ENCODE results near the gene PPID.
"Not testable (repeated sequence)": the region's sequence is repeated elsewhere in the genome, so short reads cannot be mapped to it uniquely, and the experiment has no call there.

Gene PPID

DNA sequence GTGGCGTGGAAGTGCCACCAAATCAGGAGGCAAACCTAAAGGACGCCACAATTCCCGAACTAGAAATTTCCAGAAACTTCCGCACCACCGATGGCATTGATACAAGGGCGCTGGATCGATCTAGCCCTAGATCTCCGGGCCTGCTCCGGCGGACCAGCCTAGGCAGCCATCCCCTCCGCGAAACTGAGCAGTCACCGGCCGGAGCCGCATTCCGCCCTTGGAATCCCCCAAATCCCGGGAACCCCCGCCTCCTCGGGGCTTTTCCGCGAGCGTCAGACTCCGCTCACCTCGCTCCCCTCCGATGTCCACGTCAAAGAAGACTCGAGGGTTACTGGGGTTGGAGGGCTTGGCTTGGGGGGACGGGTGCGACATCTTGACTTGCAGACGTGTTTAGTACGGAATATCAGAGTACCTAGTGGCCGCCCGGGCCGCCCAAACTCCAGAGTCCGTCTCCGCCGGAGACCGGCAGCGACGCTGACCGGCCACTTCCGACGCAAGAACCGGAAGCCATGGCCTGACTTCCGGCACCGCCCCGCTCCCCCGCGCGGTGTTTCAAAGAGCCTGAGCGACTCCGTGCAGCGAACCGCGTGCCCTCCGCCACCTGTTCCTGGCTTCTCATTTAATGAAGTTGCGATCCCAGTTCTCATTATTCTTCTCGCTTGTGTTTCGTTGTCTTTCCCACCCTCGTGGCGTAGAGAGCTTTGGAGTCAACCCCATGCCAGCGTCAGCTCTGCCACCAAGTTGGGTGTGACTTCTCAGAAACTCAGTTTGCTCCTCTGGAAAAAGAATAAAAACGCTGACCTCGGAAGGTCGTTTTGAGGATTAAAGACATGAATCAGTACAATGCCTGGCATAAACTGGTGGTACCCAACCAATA lies at the start of gene PPID:
PPID (minus strand) TSS at position 480 of the 877 bp plus-strand sequence; CDS start at position 372, 108 bp downstream.
- DNase-seq, result peak; percentile 82 to 83

DNA sequence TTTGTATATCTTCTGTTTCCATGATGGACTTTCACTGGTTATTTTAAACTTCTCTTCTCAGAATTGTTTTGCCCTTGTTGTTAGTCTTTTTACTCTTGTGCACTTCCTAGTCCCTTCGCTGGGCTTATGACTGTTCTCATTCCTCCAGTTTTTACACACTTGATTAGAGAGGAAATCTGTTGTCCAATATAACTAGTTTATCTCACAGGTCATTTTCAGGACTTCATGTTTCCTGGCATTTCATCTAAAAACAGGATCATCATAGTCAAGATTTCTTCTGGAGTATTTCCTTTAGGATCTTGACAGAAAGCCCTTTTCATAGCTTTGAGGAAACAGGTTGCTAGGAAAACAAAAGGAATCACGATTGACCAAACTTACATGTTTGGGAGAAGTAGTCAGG lies 48.6 kb upstream of the PPID start:
- DNase-seq, result no peak

DNA sequence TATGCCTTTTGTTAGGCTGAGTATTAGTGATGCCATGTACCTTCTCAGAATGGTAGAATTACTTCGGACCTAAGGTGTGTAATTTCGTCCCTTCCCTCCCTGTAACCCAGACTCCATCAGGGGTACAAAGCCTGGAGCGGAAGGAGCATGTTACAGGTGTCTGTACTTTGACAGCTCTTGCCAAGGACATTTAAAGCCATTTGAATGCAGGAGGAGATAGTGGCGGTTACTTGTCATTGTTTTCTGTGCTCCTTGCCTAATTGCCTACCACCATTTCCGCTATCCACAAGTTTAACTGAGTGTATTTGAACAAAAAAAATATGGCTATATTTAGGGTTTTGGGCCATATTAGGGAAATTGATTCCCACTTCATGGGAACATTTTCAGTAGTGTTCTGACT lies 47.5 kb upstream of the PPID start:
- no peak for DNase-seq

DNA sequence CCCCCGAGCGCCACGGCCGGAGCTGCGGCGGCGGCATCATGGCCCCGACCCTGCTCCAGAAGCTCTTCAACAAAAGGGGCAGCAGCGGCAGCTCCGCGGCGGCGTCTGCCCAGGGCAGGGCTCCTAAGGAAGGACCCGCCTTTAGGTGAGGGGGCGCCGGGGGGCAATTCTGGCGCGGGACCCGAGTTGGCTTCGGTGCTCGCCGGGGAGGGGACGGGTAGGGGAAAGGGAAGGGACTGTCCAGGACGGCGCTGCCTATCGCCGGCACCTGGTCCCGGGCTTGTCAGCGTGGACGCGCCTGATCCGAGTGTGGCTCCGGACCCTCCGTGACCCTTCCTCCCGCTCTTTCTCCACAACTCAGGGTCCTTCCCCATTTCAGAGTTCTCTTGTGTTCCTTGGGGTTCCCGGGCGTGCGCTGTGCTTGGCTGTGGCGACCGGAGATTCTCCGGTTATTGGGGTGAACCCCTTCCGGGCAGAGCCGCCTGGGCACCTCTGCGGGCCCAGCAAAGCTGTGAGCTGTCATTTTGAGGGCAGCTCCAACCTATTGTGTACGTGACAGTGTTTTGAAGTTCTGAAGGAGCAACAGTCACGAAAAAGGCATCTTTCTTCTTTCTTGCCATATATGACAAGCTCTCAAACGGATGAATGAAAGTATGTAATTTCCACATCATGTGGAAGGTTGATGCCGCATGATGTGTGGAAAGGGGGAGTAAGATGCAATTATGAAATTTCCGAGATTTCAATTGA lies 46.2 kb upstream of the PPID start:
- peak; percentile 38 to 48 for DNase-seq

DNA sequence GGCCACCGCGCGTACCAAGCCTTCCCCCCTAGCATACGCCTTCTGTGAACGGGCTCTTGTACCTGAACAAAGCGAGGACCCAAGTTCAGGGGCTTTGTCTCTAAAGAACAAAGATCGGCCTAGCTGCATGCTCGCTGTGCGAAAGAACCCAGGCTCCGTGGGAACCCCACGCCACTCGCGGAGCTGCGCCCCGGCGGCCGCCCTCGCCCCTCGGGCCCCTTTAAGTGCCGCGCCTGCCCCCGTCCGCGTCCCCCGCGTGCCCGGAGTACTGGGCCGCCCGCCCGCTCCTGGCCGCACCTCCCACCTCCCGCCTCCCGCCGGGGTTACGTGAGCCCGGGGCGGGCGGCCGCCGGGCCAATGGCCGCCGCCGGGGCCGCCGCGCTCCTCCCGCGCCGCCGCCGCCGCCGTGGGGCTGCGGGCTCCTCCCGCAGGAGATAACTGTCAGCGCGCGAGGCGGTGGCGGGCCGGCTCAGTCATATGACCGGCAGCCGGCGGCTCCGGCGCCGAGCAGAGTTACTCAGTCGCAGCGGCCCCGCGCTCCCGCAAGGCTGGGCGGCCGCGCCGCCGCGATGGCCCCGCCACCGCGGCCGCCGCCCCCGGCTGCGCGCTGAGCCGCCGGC lies 45.5 kb upstream of the PPID start, which contains the start of gene FNIP2:
FNIP2 (plus strand) TSS at position 472 of the 620 bp plus-strand sequence. CDS start 187 bp downstream, outside the sequence.
- peak; percentile 69 to 73 for DNase-seq

DNA sequence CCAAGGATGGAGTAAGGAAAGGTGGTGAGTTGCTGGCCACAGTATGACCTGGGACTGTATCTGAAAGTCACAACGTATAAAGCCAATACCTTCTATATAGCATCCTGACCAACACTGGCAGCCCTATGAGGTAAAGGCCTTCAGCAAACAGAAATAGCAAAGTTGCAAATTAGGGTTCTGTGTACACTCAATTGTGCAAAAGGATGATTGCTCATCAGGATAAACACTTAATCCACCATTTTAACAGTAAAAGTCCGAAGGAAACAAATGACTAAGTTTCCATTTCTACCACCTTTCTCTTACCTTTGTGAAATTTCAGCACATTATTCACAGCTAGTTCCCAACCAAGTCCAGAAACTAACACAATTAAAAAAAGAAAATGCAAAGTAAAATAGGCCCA lies 44.3 kb upstream of the PPID start:
- no peak for DNase-seq

DNA sequence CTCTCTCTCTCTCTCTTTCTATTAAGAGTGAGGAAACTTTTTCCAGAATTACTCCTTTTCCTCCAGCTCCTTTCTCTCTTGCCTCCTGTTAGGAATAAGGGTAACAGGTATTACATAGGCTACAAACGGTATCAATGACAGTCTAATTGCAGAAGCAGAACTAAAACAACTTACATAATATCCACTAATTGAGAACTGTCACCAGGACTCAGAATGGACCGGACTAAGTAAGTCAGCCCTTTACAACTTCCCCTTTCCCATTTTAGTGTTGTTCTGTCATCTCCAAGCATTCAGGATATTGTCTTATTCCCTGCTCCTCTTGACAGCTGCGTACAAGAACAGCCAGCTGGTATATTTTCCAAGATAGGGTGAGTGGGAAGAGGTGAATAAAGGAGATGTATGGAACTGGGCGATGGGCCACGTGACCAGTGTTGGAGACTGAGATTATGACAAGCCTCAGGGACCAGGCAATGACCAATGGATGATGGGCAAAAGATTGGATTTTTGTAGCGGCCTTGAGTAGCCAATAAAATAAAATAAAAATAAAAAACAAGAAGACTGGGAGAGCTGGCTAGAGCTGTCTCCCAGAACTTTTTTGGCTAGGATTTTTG lies 43.3 kb upstream of the PPID start:
- DNase-seq, result no peak

DNA sequence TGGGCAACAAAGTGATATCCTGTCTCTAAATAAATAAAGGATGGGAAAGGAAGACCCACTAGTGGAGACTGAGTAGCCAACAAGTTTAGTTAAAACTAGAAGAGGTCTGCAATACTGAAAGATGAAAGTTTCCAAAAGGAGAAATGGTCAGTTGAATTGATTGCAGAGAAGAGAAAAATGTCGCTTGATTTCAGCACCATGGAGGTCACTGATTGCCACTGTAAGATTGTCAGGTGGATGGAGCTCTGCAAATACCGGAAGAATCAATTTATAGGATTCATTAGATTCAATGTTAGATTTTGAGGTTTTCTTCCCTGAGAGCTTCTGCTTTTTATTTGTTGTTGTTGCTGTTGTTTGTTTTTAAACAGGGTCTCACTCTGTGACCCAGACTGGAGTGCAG lies 40.3 kb upstream of the PPID start:
- DNase-seq, result no peak

DNA sequence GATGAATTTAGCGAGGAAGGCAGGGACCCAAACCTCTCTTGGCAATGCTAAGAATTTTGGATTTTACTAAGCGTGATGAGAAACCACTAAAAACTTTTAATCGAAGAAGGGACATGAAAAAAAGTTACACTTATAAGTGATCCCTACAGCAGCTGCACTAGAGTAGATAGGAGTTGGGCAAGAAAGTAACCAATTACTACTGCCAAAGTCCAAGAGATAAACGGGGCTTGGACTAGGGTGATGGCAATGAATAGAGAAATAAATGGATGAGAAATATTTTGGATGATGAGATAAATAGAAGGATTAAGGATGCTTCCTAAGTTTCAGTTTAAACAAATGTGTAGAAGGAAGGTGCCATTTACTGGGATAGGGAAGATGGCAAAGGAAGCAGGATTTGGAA lies 39.4 kb upstream of the PPID start:
- DNase-seq, result no peak

DNA sequence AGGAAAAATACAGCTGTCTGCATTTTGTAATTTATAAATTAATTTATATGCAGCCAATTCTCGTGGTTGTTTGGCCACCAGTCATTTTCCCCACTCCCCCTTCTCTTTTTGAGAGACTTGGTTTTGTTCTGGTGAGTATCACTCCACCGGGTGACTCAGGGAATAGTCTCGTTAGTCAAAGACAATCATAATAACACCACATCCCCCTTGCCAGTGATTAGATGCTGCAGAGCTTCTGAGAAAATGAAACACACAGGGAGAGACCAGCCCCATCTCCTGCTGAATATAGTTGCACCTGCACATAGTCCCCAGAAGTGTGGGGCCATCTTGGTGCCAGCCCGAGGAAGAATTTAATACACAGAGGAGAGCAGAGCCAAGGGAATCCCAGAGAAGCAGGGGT lies 37.7 kb upstream of the PPID start:
- DNase-seq, result no peak

DNA sequence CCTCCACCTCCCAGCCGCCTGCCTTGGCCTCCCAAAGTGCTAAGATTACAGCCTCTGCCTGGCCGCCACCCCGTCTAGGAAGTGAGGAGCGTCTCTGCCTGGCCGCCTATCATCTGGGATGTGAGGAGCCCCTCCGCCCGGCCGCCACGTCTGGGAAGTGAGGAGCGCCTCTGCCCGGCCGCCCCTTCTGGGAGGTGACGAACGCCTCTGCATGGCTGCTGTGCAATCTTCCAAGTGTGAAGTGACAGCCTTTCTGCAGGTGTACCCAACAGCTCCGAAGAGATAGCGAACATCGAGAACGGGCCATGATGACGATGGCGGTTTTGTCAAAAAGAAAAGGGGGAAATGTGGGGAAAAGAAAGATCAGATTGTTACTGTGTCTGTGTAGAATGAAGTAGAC lies 36.3 kb upstream of the PPID start:
- not testable (repeated sequence) for DNase-seq

DNA sequence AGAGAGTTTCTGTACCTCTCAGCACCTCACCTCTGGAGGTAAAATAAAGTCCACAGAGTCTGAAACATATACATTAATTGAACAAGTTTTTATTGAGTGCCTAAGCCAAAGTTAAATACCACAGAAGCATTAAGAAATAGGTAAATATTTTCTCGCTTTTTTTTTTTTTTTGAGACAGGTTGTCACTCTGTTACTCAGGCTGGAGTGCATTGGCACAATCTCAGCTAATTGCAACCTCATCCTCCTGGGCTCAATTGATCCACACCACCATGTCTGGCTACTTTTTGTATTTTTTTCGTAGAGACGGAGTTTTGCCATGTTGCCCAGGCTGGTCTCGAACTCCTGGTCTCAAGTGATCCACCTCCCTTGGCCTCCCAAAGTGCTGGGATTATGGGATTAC lies 35.5 kb upstream of the PPID start:
- no peak for DNase-seq

DNA sequence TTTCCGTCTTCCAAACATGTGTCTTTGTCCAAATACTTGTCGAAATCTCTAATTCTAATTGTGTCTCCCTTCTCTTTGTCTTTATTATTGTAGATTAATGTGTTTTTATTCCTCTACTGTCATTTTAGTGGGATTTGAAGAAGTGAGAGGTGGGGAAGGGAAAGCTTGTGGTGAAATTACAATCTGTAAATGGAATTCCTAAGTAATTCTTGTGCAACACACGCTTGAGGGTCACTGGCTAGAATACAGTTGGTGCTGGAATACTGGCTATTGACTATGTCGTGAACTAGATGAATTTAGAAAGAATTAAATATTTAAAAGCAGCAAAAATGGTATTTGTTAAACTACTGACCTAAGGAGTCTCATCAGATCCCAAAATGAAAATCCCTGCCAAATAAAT lies 34.9 kb upstream of the PPID start:
- DNase-seq, result no peak

DNA sequence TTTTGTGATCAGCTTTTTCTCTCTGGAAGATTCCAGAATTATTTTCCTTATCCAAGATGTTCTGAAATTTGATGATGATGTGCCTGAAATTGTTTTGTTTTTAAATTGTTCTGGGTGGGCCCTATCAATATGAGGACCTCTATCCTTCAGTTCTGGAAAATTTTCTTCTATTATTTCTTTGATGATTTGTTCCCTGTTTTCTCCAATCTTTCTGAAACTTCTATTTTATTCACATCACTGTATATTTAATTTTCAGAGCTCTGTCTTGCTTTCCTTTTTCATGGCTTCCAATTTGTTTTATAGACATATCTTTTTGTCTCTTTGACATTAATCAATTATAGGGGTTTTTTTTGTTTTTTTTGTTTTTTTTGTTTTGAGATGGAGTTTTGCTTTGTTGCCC lies 33.4 kb upstream of the PPID start:
- DNase-seq, result no peak

DNA sequence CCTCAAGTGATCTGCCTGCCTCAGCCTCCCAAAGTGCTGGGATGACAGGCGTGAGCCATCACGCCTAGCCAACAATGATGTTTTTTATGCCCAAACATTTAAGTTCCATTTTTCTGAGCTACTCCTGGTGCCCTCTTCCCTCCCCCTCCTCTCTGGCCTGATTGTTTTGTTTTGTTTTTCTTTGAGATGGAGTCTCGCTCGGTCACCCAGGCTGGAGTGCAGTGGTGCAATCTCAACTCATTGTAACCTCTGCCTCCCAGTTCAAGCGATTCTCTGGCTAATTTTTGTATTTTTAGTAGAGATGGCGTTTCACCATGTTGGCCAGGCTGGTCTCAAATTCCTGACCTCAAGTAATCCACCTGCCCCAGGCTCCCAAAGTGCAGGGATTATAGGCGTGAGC lies 32.6 kb upstream of the PPID start:
- not testable (repeated sequence) for DNase-seq

DNA sequence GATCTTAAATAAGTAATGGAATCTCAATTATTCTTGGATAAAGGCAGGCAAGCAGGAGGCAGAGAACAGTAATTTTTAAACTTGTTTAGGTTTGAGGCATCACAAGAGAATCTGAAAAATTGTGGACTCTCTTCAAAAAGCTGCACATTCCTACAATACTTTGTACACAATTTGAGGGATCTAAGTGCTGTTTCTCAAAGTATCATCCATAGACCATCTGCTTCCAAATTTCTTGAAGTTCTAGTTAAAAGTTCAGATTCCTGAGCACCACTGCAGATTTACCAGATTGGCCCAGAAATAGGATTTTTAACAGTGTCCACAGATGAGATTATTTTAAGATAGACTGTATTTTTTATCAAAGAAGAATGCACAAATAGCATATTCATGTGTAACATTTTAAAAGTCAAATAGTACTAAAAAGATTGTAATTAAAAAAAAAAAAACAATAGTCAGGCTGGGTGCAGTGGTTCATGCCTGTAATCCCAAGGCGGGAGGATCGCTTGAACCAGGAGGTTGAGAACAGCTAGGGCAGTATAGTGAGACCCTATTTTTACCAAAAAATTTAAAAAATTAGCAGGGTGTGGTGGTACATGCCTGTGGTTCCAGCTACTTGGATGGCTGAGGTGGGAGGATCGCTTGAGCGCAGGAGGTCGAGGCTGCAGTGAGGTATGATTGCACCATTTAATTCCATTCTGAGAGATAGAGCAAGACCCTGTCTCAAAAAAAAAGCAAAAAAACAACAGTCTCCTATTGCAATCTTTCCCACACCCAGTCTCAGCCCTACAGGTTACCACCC lies 31.4 kb upstream of the PPID start:
- no peak for DNase-seq

DNA sequence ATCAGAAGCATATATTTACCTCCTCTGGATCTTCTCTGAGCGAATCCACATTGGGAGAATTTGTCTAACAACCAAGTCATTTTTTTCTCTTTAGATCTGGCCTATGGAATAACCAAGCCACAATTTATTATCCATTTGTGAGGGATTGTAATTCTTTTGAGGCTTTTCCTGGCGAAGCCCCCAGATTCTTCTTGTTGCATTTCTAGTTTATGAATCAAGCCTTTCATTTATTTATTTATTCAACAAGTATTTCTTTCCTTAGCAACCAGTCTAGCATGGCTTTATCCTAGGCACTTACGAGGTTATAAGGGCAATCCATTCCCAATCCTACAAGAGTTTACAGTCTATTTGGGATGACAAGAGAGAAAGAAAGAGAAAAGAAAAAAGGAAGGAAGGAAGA lies 27.2 kb upstream of the PPID start:
- no peak for DNase-seq

DNA sequence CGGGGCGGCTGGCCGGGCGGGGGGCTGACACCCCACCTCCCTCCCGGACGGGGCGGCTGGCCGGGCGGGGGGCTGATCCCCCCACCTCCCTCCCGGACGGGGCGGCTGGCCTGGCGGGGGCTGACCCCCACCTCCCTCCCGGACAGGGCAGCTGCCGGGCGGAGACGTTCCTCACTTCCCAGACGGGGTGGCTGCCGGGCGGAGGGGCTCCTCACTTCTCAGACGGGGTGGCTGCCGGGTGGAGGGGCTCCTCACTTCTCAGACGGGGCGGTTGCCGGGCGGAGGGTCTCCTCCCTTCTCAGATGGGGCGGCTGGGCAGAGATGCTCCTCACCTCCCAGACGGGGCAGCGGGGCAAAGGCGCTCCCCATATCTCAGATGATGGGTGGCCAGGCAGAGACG lies 23.3 kb upstream of the PPID start:
- DNase-seq, result not testable (repeated sequence)

DNA sequence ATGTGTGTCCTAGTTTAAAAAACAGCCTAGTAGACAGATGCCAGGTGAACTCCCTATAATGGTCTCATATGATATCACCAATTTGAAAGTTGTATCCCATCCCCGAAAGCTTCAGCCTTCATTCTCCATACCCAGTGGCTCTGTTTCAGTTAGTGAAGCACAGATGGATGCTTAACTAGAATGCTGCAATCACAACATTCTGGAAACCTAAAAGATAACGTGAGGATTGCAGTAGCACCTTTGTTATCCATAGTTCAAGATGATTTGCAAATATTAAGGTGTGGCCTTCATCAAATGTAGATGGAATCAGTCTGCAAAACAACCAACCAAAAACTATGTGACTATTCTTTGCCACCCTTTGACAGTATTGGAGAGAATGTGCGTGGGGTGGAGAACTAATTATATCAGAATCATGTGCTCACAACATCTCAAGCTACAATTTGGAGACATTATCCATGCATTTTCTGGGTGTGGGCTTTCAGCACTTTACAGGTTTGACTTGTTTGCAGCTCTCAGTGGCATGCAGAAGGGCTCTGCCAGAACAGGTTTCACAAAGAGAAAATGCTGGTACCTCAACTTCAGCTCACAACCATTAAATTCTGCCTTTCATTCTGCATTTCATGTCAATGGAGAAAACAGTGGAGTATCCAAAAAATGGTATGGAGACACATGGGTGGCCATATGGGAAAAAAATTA lies 18.3 kb upstream of the PPID start:
- DNase-seq, result no peak

DNA sequence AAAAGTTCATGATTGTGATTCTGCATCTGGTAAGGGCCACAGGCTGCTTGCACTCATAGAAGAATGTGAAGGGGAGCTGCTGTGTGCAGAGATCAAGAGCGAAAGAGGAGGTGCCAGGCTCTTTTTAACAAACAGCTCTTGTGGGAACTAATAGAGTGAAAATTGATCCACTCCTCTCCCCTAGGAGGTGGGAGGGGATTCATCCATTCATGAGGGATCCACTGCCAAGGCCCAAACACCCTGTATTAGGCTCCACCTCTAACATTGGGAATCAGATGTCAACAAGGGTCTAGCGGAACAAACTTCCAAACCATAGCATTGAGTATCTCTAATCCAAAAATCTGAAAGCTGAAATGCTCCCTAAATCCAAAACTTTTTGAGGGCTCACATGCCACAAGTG lies 16.4 kb upstream of the PPID start:
- no peak for DNase-seq

DNA sequence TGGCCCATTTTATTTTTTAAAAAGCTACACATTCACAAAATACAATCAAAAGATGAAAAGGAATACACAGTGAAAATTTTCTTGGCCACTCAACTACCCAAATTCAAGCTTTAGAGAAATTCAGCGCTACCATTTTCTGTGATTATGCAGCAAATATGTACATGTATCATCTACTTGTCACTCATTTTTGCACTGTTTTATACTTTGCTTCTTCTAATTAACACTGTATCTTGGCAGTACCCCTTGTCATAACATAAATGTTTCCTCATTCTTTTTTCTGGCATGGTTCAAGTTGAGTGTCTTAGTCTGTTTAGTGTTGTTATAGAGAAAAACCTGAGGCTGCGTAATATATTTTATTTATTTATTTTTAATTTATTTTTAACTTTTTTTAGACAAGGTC lies 15.7 kb upstream of the PPID start:
- no peak for DNase-seq
